CD4-positive, alpha-beta T cell (primary cell): ENCODE results near the gene EVI5. TPM values are rescaled to one million over a fixed set of nuclear protein-coding genes. Genes with fewer than 3 reads are reported as not detected.

Experiments used
- ATAC-seq: fragments of 200-7000 bp; cut with Tn5 transposase; one replicate; pipeline ENCODE4 v1.10.0; 2022; ENCODE audit warnings: mild to moderate bottlenecking; ENCODE audit not compliant: poor library complexity
- CTCF ChIA-PET: fragments of 350-600 bp; sonication (Branson Sonifier 250); formaldehyde crosslinking; loops from one replicate; lab custom pipeline; 2021; ENCODE audit warnings: antibody characterized with exemption, inconsistent platforms; lab: Charles Lee
- POLR2A ChIA-PET: fragments of 350-600 bp; sonication (Branson Sonifier 250); formaldehyde crosslinking; loops from one replicate; lab custom pipeline; 2021; ENCODE audit warnings: antibody characterized with exemption, inconsistent platforms; lab: Charles Lee
- DNase-seq, 14 experiments: peaks; one replicate each; pipeline ENCODE4 v3.0.0-alpha.2; 2013 to 2020; ENCODE audit warnings: mixed read lengths in 2 of 14
- H3K27ac ChIP-seq, 2 donors: one replicate each; pipeline versions ENCODE4 v1.5.1 to v1.7.0; 2013; ENCODE audit warnings: low read length in 2 of 2, low read depth in 1 of 2, mild to moderate bottlenecking in 1 of 2
- H3K27me3 ChIP-seq, 2 experiments: 1 replicate in 1 of 2; 2 replicates in 1 of 2; pipeline versions ENCODE4 v1.6.1 to v1.7.0; 2013; ENCODE audit warnings: low read length in 2 of 2, control low read depth in 1 of 2, mild to moderate bottlenecking in 1 of 2, moderate library complexity in 1 of 2; ENCODE audit not compliant: insufficient read depth in 2 of 2, control insufficient read depth in 1 of 2
- H3K36me3 ChIP-seq: one replicate; pipeline ENCODE4 v1.6.1; 2013; ENCODE audit warnings: low read length, control low read depth; ENCODE audit not compliant: insufficient read depth
- H3K4me1 ChIP-seq: one replicate; pipeline ENCODE4 v1.6.1; 2013; ENCODE audit warnings: low read length, control low read depth; ENCODE audit not compliant: insufficient read depth
- H3K4me3 ChIP-seq: one replicate; pipeline ENCODE4 v1.5.1; 2013; ENCODE audit warnings: mild to moderate bottlenecking, low read length, moderate library complexity
- H3K9me3 ChIP-seq, 2 experiments: 1 replicate in 1 of 2; 2 replicates in 1 of 2; pipeline versions ENCODE4 v1.6.1 to v1.7.0; 2013; ENCODE audit warnings: low read length in 2 of 2, mild to moderate bottlenecking in 2 of 2, control low read depth in 1 of 2, moderate library complexity in 1 of 2; ENCODE audit not compliant: control insufficient read depth in 1 of 2, insufficient read depth in 1 of 2
- H3K27ac Mint-ChIP-seq: one replicate; pipeline ENCODE4 v1.8.0; 2020; ENCODE audit warnings: mixed read lengths
- H3K27me3 Mint-ChIP-seq: one replicate; pipeline ENCODE4 v1.8.0; 2021; ENCODE audit warnings: mixed read lengths
- H3K36me3 Mint-ChIP-seq: one replicate; pipeline ENCODE4 v1.8.0; 2021; ENCODE audit warnings: low read depth, mixed read lengths
- H3K4me1 Mint-ChIP-seq: one replicate; pipeline ENCODE4 v1.8.0; 2021; ENCODE audit warnings: low read depth, mixed read lengths
- H3K4me3 Mint-ChIP-seq: one replicate; pipeline ENCODE4 v1.8.0; 2020; ENCODE audit warnings: mild to moderate bottlenecking, mixed read lengths
- H3K9me3 Mint-ChIP-seq: one replicate; pipeline ENCODE4 v1.8.0; 2020; ENCODE audit warnings: mixed read lengths
- CTCF ChIP-seq: fragments of 200-600 bp; IDR thresholded peaks from one replicate; pipeline ENCODE4 v1.8.0; 2022; ENCODE audit warnings: antibody characterized with exemption, mild to moderate bottlenecking
- intact Hi-C, 2 experiments: fragments of 100-400 bp; cut with DNase I in 1 of 2; cut with micrococcal nuclease in 1 of 2; formaldehyde crosslinking; loops; one replicate each; pipeline versions ENCODE4 v1.15.1 to v1.9.0; 2023 to 2025; cut with DNase I, micrococcal nuclease
- total RNA-seq, 174 experiments: library from RNA in 2 of 174; stranded (reverse) in 2 of 174; gene quantifications; one replicate each; pipeline ENCODE4 v1.2.3 and lab custom pipeline; 2021 to 2026

Gene EVI5
- total RNA-seq, 2 experiments from 2014 or later = 1.8 to 2.0 TPM

DNA sequence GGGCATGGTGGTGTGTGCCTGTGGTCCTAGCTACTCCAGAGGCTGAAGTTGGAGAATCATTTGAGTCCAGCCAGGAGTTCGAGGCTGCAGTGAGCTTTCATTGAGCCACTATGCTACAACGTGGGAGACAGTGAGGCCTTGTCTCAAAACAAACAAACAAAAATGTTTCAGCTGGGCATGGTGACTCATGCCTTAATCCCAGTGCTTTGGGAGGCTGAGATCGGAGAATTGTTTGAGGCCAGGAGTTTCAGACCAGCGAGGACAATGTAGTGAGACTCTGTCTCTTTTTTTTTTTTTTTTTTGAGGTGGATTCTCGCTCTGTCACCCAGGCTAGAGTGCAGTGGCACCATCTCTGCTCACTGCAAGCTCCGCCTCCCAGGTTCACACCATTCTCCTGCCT lies 41.9 kb upstream of the EVI5 start:
- H3K4me3 ChIP-seq = no peak overlapping the region
- Mint-ChIP-seq H3K27me3 (no peaks in the 10 kb centered on the region), H3K36me3 (peaks cover 2% of the 10 kb centered on the region), H3K4me3 (no peak overlapping the region), H3K9me3 (no peaks in the 10 kb centered on the region), H3K4me1 (peaks cover 3% of the 10 kb centered on the region), H3K27ac (no peak overlapping the region)
- CTCF ChIA-PET = no interaction called here
- no peak for ATAC-seq
- no peaks in the 10 kb centered on the region for H3K36me3 ChIP-seq
- intact Hi-C loops = no loop called here
- no peak for TF ChIP-seq CTCF
- no peaks in the 10 kb centered on the region for H3K27me3 ChIP-seq
- H3K9me3 ChIP-seq = no peaks in the 10 kb centered on the region
- POLR2A ChIA-PET = no interaction called here
- H3K27ac ChIP-seq = no peak overlapping the region
- no peak for DNase-seq
- peaks cover 5% of the 10 kb centered on the region for H3K4me1 ChIP-seq

- Histone ChIP-seq H3K27ac (no peak overlapping the region), H3K36me3 (no peaks in the 10 kb centered on the region), H3K4me3 (no peak overlapping the region), H3K27me3 (no peaks in the 10 kb centered on the region), H3K4me1 (no peaks in the 10 kb centered on the region), H3K9me3 (no peaks in the 10 kb centered on the region)
- ATAC-seq = no peak
- DNase-seq = no peak
- no peak for TF ChIP-seq CTCF
- Mint-ChIP-seq H3K9me3 (no peaks in the 10 kb centered on the region), H3K27ac (no peak overlapping the region), H3K27me3 (peaks cover 6% of the 10 kb centered on the region), H3K4me3 (no peak overlapping the region), H3K4me1 (no peaks in the 10 kb centered on the region), H3K36me3 (no peaks in the 10 kb centered on the region)
- intact Hi-C loops = no loop called here
- CTCF ChIA-PET = no interaction called here
- POLR2A ChIA-PET = no interaction called here
These were observed 38.0 kb upstream of the EVI5 start for GRCh38 chr1:92822879-92823278.

- POLR2A ChIA-PET = no interaction called here
- Mint-ChIP-seq H3K27me3 (peaks cover 6% of the 10 kb centered on the region), H3K27ac (no peak overlapping the region), H3K4me3 (no peak overlapping the region), H3K36me3 (no peaks in the 10 kb centered on the region), H3K4me1 (no peaks in the 10 kb centered on the region), H3K9me3 (no peaks in the 10 kb centered on the region)
- CTCF ChIA-PET = no interaction called here
- H3K9me3 ChIP-seq = no peaks in the 10 kb centered on the region
- no peak for DNase-seq
- H3K27ac ChIP-seq = no peak overlapping the region
- intact Hi-C loops = no loop called here
- no peak overlapping the region for H3K4me3 ChIP-seq
- H3K27me3 ChIP-seq = no peaks in the 10 kb centered on the region
- no peaks in the 10 kb centered on the region for H3K4me1 ChIP-seq
- no peak for TF ChIP-seq CTCF
- no peak for ATAC-seq
- no peaks in the 10 kb centered on the region for H3K36me3 ChIP-seq
These were observed 35.6 kb upstream of the EVI5 start for GRCh38 chr1:92820551-92820950.
